GM19438 (cell line): Measurements from ENCODE around the gene TBX19.

Experiments used
- ATAC-seq: cut with Tn5 transposase; IDR thresholded peaks from one replicate; pipeline ENCODE4 v1.9.1; 2021; ENCODE audit warnings: low read depth; ENCODE audit not compliant: unreplicated experiment

Gene TBX19

GRCh38 chr1:168279253-168279652, 1.4 kb upstream of the TBX19 start:
- no peak for ATAC-seq

GRCh38 chr1:168281603-168282325, 1.1 kb downstream of the TBX19 start:
- ATAC-seq: no peak

- no peak for ATAC-seq
Observed at GRCh38 chr1:168285521-168285790, 4.8 kb downstream of the TBX19 start.

GRCh38 chr1:168285971-168286927, 5.6 kb downstream of the TBX19 start:
- ATAC-seq: no peak

GRCh38 chr1:168287237-168287664, 6.6 kb downstream of the TBX19 start:
- ATAC-seq: no peak

- no peak for ATAC-seq
Observed at GRCh38 chr1:168288311-168289052, 7.8 kb downstream of the TBX19 start.

- no peak for ATAC-seq
Observed at GRCh38 chr1:168291222-168291837, 10.7 kb downstream of the TBX19 start.

- no peak for ATAC-seq
Observed at GRCh38 chr1:168293356-168293755, 12.7 kb downstream of the TBX19 start.

GRCh38 chr1:168295411-168296114, 14.9 kb downstream of the TBX19 start:
- no peak for ATAC-seq

- ATAC-seq: no peak
Observed at GRCh38 chr1:168297019-168297730, 16.5 kb downstream of the TBX19 start.

GRCh38 chr1:168298446-168298845, 17.8 kb downstream of the TBX19 start:
- ATAC-seq: no peak

- ATAC-seq: no peak
Observed at GRCh38 chr1:168300626-168301025, 19.9 kb downstream of the TBX19 start.

- ATAC-seq: no peak
Observed at GRCh38 chr1:168301664-168302320, 21.1 kb downstream of the TBX19 start.

- no peak for ATAC-seq
Observed at GRCh38 chr1:168303716-168304540, 23.3 kb downstream of the TBX19 start.

GRCh38 chr1:168304865-168305264, 24.2 kb downstream of the TBX19 start:
- no peak for ATAC-seq

- ATAC-seq: no peak
Observed at GRCh38 chr1:168312718-168313604, 32.3 kb downstream of the TBX19 start.

- ATAC-seq: no peak
Observed at GRCh38 chr1:168316142-168316541, 35.5 kb downstream of the TBX19 start.
